HCT116 (cell line): ENCODE results near the gene DCN. TPM values are rescaled to one million over a fixed set of nuclear protein-coding genes. Genes with fewer than 3 reads are reported as not detected.

ENCODE experiments used
- ATAC-seq: fragments of 200-7000 bp; cut with Tn5 transposase; 2 replicates; pipeline ENCODE4 v1.9.1; 2020; ENCODE audit warnings: mild to moderate bottlenecking, moderate library complexity
- BruUV-seq: library from RNA; stranded (reverse); fragments of 400-500 nt; replicated peaks from 2 replicates; lab custom pipeline; 2021; lab: Mats Ljungman, UMichigan
- CTCF ChIA-PET: fragments of 300-600 bp; sonication (Branson Sonifier 250); formaldehyde crosslinking; loops from one replicate; lab custom pipeline; 2021; ENCODE audit warnings: antibody characterized with exemption; lab: Charles Lee
- POLR2A ChIA-PET: fragments of 300-600, 350-600 bp; sonication (Branson Sonifier 250); formaldehyde crosslinking; loops from one replicate; lab custom pipeline; 2021; ENCODE audit warnings: antibody characterized with exemption; lab: Charles Lee
- RAD21 ChIA-PET, 2 experiments: fragments of 300-600 bp; sonication (Branson Sonifier 250); formaldehyde crosslinking; loops; one replicate each; lab custom pipeline; 2023; ENCODE audit warnings: low total read pairs in 2 of 2; ENCODE audit not compliant: uncharacterized antibody in 2 of 2, unreplicated experiment in 2 of 2, low non-redundant PET in 1 of 2; lab: Charles Lee
- DNase-seq: peaks from one replicate; pipeline ENCODE4 v3.0.0-alpha.2; 2010; ENCODE audit warnings: low read depth, low spot score
- H2AFZ ChIP-seq: fragments of 200-600 bp; shearing (Covaris generic), sonication (generic); 2 replicates; pipeline ENCODE4 v1.6.1; 2017; ENCODE audit warnings: low read depth, mixed run types, mixed read lengths, antibody characterized with exemption, low read length; ENCODE audit not compliant: poor library complexity, severe bottlenecking
- H3K27ac ChIP-seq: 2 replicates; pipeline ENCODE4 v1.5.1; 2012; ENCODE audit warnings: low read depth, low read length
- H3K27me3 ChIP-seq: fragments of 200-600 bp; sonication (generic); 2 replicates; pipeline ENCODE4 v1.6.1; 2016; ENCODE audit warnings: mixed run types, low read length, mixed read lengths; ENCODE audit not compliant: insufficient read depth
- H3K36me3 ChIP-seq, 2 experiments: fragments of 200-500 bp in 1 of 2; fragments of 200-600 bp in 1 of 2; sonication (Bioruptor generic) in 1 of 2; sonication (generic) in 1 of 2; 2 replicates each; pipeline versions ENCODE4 v1.5.1 to v1.6.1; 2014 to 2016; ENCODE audit warnings: low read length in 2 of 2, inconsistent platforms in 1 of 2, mixed read lengths in 1 of 2, mixed run types in 1 of 2; ENCODE audit not compliant: insufficient read depth in 2 of 2, control insufficient read depth in 1 of 2
- H3K4me1 ChIP-seq, 2 experiments: fragments of 200-600 bp in 1 of 2; sonication (generic) in 1 of 2; 2 replicates each; pipeline versions ENCODE4 v1.5.1 to v1.6.1; 2012 to 2017; ENCODE audit warnings: low read length in 2 of 2, inconsistent platforms in 1 of 2, mild to moderate bottlenecking in 1 of 2, mixed read lengths in 1 of 2, mixed run types in 1 of 2, moderate library complexity in 1 of 2; ENCODE audit not compliant: insufficient read depth in 2 of 2, control insufficient read depth in 1 of 2
- H3K4me2 ChIP-seq: fragments of 200-600 bp; sonication (generic); 2 replicates; pipeline ENCODE4 v1.6.1; 2017; ENCODE audit warnings: mixed run types, low read length, mixed read lengths
- H3K4me3 ChIP-seq, 2 experiments: fragments of 200-600 bp in 1 of 2; sonication (generic) in 1 of 2; replicated peaks in 1 of 2; 2 replicates each; pipeline ENCODE4 v1.5.1; 2011 to 2016; ENCODE audit warnings: low read length in 2 of 2, control low read depth in 1 of 2, low read depth in 1 of 2, mild to moderate bottlenecking in 1 of 2, mixed read lengths in 1 of 2, mixed run types in 1 of 2
- H3K79me2 ChIP-seq: fragments of 200-600 bp; sonication (generic); 2 replicates; pipeline ENCODE4 v1.6.1; 2017; ENCODE audit warnings: mild to moderate bottlenecking, mixed run types, low read length, moderate library complexity, mixed read lengths; ENCODE audit not compliant: insufficient read depth
- H3K9ac ChIP-seq: fragments of 200-600 bp; sonication (generic); 2 replicates; pipeline ENCODE4 v1.6.1; 2016; ENCODE audit warnings: low read length, mixed read lengths
- H3K9me2 ChIP-seq: fragments of 200-600 bp; sonication (generic), shearing (Covaris generic); 2 replicates; pipeline ENCODE4 v1.6.1; 2017; ENCODE audit warnings: mixed run types, mild to moderate bottlenecking, moderate library complexity; ENCODE audit not compliant: insufficient read depth
- H3K9me3 ChIP-seq, 2 experiments: fragments of 200-500 bp in 1 of 2; fragments of 200-600 bp in 1 of 2; sonication (Bioruptor generic) in 1 of 2; sonication (generic) in 1 of 2; 2 replicates each; pipeline ENCODE4 v1.6.1; 2014 to 2017; ENCODE audit warnings: low read length in 2 of 2, mixed read lengths in 2 of 2, inconsistent platforms in 1 of 2, low read depth in 1 of 2, mild to moderate bottlenecking in 1 of 2, mixed run types in 1 of 2, moderate library complexity in 1 of 2; ENCODE audit not compliant: control insufficient read depth in 1 of 2, insufficient read depth in 1 of 2
- H4K20me1 ChIP-seq: fragments of 200-600 bp; sonication (generic), shearing (Covaris generic); 2 replicates; pipeline ENCODE4 v1.6.1; 2017; ENCODE audit warnings: mixed run types, mild to moderate bottlenecking, moderate library complexity; ENCODE audit not compliant: insufficient read depth
- ATF3 ChIP-seq: IDR thresholded peaks from 2 replicates; pipeline ENCODE4 v1.6.1; 2012
- CEBPB ChIP-seq: IDR thresholded peaks from 2 replicates; pipeline ENCODE4 v1.6.1; 2012; ENCODE audit warnings: low read depth
- ELF1 ChIP-seq: IDR thresholded peaks from 2 replicates; pipeline ENCODE4 v1.6.1; 2012; ENCODE audit warnings: low read depth, borderline replicate concordance
- EZH2 ChIP-seq: fragments of 200-600 bp; sonication (generic); IDR thresholded peaks from 2 replicates; pipeline ENCODE4 v1.6.1; 2017; ENCODE audit warnings: antibody characterized with exemption, mixed run types
- FOSL1 ChIP-seq: IDR thresholded peaks from 2 replicates; pipeline ENCODE4 v1.6.1; 2012; ENCODE audit warnings: low read depth
- JUND ChIP-seq: IDR thresholded peaks from 2 replicates; pipeline ENCODE4 v1.6.1; 2012
- MAX ChIP-seq: IDR thresholded peaks from 2 replicates; pipeline ENCODE4 v1.6.1; 2012
- POLR2A ChIP-seq: IDR thresholded peaks from 2 replicates; pipeline ENCODE4 v1.7.0; 2011; ENCODE audit warnings: borderline replicate concordance; ENCODE audit not compliant: insufficient read depth, insufficient read length; ENCODE audit errors: extremely low read depth
- POLR2AphosphoS5 ChIP-seq: IDR thresholded peaks from 2 replicates; pipeline ENCODE4 v1.6.1; 2011; ENCODE audit warnings: mild to moderate bottlenecking, low read depth, low read length, moderate library complexity
- RAD21 ChIP-seq: IDR thresholded peaks from 2 replicates; pipeline ENCODE4 v1.6.1; 2012; ENCODE audit warnings: low read depth, mild to moderate bottlenecking
- REST ChIP-seq: IDR thresholded peaks from 2 replicates; pipeline ENCODE4 v1.6.1; 2012; ENCODE audit warnings: low read depth
- SP1 ChIP-seq: IDR thresholded peaks from 2 replicates; pipeline ENCODE4 v1.6.1; 2012; ENCODE audit warnings: low read depth
- TCF7L2 ChIP-seq: IDR thresholded peaks from 2 replicates; pipeline ENCODE4 v1.7.0; 2011; ENCODE audit warnings: borderline replicate concordance, inconsistent platforms; ENCODE audit not compliant: insufficient read depth, insufficient read length; ENCODE audit errors: extremely low read depth
- YY1 ChIP-seq: IDR thresholded peaks from 2 replicates; pipeline ENCODE4 v1.6.1; 2011; ENCODE audit warnings: low read length, low read depth, moderate library complexity, mild to moderate bottlenecking; ENCODE audit not compliant: insufficient replicate concordance; ENCODE audit errors: extremely low read depth
- ZNF274 ChIP-seq: fragments of 200-500 bp; sonication (Bioruptor generic); IDR thresholded peaks from 2 replicates; pipeline ENCODE4 v1.6.1; 2014; ENCODE audit warnings: mild to moderate bottlenecking, low read depth, low read length, inconsistent platforms
- intact Hi-C: fragments of 100-400 bp; cut with micrococcal nuclease; formaldehyde crosslinking; loops from 2 replicates; pipeline ENCODE4 v1.10.0; 2022
- total RNA-seq: library from RNA; stranded (reverse); gene quantifications from one replicate; pipeline ENCODE4 v1.2.1, GENCODE V29; 2021; ENCODE audit not compliant: unreplicated experiment
- TF ChIP-seq, protein P1 (sequence below), 3 experiments: fragments of 200-600 bp in 1 of 3; sonication (generic) in 1 of 3; IDR thresholded peaks in 2 of 3; conservative IDR thresholded peaks in 1 of 3; 2 replicates each; pipeline ENCODE4 v1.5.1; 2012 to 2017; ENCODE audit warnings: low read depth in 2 of 3, low read length in 2 of 3, antibody characterized with exemption in 1 of 3, borderline replicate concordance in 1 of 3, control low read depth in 1 of 3, mild to moderate bottlenecking in 1 of 3, mixed read lengths in 1 of 3, mixed run types in 1 of 3, moderate library complexity in 1 of 3; ENCODE audit not compliant: insufficient read depth in 1 of 3

Gene DCN
- total RNA-seq, 1 experiment from 2014 or later = 3.6 TPM

DNA sequence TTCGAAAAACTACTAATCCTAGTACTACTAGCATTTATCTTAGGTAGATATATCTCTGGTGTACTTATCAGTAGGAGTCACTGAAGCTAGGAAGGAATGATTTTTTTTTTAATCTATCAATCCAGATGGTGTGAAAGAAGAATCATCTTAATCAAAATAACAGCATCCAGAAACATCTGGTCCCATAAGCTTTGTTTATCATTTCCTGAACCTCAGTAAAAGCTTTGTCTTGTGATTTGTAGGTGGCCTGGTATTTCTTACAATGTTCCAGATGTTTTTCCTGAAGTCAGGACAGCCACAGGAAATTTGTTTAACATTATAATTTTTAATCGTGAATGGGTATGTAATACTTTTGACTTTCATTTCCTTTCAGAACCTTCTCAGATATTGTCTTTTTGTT is 43.3 kb downstream of the DCN start (continued):
- TF ChIP-seq FOSL1 (no peak), ATF3 (no peak), TCF7L2 (no peak), YY1 (no peak), POLR2A (no peak), ZNF274 (no peak), REST (no peak)

- H3K4me3 ChIP-seq = no peak overlapping the region
- intact Hi-C loops = no loop called here
- no peak overlapping the region for H3K4me2 ChIP-seq
- no peak overlapping the region for H3K9ac ChIP-seq
- no peaks in the 10 kb centered on the region for H3K4me1 ChIP-seq
- H3K27ac ChIP-seq = no peak overlapping the region
- ChIA-PET RAD21 (no interaction called here), CTCF (interaction anchor here (1.2 kb wide), 1 partner anchor 30 kb away, joined by 3 read pairs; no protein-coding TSS in a partner anchor), POLR2A (no interaction called here)
- no peaks in the 10 kb centered on the region for H3K79me2 ChIP-seq
- no peaks in the 10 kb centered on the region for H3K27me3 ChIP-seq
- ATAC-seq (no peak), DNase-seq (no peak)
- BruUV-seq = no TSS peak
- H3K9me2 ChIP-seq = no peaks in the 10 kb centered on the region
- H3K36me3 ChIP-seq = no peaks in the 10 kb centered on the region
- H2AFZ ChIP-seq = peak overlapping the region; percentile 8
- no peaks in the 10 kb centered on the region for H3K9me3 ChIP-seq
- H4K20me1 ChIP-seq = no peaks in the 10 kb centered on the region
- TF ChIP-seq RAD21 (no peak), MAX (no peak), SP1 (no peak), TCF7L2 (no peak), POLR2AphosphoS5 (no peak), POLR2A (no peak), ELF1 (no peak), ZNF274 (no peak), EZH2 (no peak), CEBPB (no peak), JUND (no peak)
- TF ChIP-seq, protein P1, sequence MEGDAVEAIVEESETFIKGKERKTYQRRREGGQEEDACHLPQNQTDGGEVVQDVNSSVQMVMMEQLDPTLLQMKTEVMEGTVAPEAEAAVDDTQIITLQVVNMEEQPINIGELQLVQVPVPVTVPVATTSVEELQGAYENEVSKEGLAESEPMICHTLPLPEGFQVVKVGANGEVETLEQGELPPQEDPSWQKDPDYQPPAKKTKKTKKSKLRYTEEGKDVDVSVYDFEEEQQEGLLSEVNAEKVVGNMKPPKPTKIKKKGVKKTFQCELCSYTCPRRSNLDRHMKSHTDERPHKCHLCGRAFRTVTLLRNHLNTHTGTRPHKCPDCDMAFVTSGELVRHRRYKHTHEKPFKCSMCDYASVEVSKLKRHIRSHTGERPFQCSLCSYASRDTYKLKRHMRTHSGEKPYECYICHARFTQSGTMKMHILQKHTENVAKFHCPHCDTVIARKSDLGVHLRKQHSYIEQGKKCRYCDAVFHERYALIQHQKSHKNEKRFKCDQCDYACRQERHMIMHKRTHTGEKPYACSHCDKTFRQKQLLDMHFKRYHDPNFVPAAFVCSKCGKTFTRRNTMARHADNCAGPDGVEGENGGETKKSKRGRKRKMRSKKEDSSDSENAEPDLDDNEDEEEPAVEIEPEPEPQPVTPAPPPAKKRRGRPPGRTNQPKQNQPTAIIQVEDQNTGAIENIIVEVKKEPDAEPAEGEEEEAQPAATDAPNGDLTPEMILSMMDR (IDR thresholded peaks at IDR 0.05 in 2 of 3, conservative IDR thresholded peaks at IDR 0.05 in 1 of 3; ENCODE audit: borderline replicate concordance in 1 of 3, insufficient read depth in 1 of 3, low read depth in 2 of 3, low read length in 2 of 3) = no peak
Measured at GRCh38 chr12:91138337-91138920, 44.2 kb downstream of the DCN start.
